HG03060 (cell line): Measurements from ENCODE around the gene TBXA2R.
"Not testable (repeated sequence)": the region's sequence is repeated elsewhere in the genome, so short reads cannot be mapped to it uniquely, and the experiment has no call there.

Source experiments
- ATAC-seq: cut with Tn5 transposase; IDR thresholded peaks from one replicate; pipeline ENCODE4 v1.9.1; 2021; ENCODE audit warnings: low read depth, moderate number of reproducible peaks; ENCODE audit not compliant: unreplicated experiment

TBXA2R gene

DNA sequence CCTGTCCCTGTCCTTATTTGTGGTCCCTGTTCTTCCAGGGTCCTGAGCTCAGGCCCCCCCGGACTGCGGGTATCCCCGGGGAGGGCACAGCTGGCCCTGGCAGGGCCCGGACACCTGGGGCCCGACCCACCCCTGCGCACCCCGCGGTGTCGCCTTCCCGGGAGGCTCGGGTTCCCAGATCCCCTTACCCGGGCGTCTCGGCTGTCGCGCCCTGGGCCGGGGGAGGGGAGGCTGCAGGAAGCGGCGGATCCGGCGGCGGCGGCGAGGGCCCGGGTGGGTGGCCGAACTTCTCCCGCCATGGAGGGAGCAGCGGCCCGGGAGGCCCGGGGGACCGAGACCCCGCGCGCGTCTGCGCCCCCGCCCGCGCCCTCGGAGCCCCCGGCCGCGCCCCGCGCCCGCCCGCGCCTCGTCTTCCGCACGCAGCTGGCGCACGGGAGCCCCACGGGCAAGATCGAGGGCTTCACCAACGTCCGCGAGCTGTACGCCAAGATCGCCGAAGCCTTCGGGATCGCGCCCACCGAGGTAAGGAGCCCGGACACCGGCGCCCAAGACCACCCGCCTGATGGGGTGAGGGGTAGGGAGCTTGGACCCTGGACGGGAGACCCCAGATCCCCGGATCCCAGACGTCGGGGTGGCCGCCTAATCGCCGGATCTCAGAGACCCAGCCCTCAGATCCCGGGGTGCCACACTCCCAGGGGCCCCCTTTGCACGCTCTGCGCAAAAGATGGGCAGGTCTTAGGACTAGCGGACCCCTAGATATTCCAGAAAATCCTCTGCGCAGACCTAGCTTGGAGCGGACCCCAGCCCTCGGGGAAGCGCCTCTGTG is 21.2 kb downstream of the TBXA2R start, which contains the start of gene GIPC3:
TSS of gene GIPC3 (plus strand) at position 178 of the 826 bp plus-strand sequence. CDS start at position 298, 120 bp downstream.
- no peak for ATAC-seq

DNA sequence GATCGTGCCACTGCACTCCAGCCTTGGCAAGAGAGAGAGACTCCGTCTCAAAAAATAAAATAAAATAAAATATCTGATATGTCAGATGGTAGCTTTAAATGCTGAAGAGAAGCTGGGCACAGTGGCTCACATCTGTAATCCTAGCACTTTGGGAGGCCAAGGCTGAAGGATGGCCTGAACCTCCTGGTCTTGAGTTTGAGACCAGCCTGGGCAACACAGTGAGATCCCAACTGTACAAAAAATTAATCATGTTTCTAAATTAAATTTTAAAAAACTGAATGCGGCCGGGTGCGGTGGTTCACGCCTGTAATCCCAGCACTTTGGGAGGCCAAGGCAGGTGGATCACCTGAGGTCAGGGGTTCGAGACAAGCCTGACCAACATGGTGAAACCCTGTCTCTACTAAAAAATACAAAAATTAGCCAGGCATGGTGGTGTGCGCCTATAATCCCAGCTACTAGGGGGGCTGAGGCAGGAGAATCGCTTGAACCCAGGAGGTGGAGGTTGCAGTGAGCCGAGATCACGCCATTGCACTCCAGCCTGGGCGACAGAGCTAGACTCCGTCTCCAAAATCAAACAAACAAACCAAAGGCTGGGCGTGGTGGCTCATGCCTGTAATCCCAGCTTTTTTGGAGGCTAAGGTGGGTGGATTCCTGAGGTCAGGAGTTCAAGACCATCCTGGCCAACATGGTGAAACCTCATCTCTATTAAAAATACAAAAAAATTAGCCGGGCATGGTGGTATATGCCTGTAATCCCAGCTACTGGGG is 22.5 kb downstream of the TBXA2R start:
- ATAC-seq, result not testable (repeated sequence)

DNA sequence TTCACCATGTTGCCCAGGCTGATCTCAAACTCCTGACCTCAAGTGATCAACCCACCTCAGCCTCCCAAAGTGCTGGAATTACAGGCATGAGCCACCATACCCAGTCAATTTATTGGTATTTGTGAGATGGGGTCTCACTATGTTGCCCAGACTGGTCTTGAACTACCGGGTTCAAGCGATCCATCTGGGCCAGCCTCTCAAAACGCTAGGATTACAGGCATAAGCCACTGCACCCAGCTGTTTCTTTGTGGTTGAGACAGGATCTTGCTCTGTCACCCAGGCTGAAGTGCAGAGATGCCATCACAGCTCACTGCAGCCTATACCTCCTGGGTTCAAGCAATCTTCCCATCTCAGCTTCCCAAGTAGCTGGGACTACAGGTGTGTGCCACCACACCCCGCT is 24.9 kb downstream of the TBXA2R start:
- not testable (repeated sequence) for ATAC-seq

DNA sequence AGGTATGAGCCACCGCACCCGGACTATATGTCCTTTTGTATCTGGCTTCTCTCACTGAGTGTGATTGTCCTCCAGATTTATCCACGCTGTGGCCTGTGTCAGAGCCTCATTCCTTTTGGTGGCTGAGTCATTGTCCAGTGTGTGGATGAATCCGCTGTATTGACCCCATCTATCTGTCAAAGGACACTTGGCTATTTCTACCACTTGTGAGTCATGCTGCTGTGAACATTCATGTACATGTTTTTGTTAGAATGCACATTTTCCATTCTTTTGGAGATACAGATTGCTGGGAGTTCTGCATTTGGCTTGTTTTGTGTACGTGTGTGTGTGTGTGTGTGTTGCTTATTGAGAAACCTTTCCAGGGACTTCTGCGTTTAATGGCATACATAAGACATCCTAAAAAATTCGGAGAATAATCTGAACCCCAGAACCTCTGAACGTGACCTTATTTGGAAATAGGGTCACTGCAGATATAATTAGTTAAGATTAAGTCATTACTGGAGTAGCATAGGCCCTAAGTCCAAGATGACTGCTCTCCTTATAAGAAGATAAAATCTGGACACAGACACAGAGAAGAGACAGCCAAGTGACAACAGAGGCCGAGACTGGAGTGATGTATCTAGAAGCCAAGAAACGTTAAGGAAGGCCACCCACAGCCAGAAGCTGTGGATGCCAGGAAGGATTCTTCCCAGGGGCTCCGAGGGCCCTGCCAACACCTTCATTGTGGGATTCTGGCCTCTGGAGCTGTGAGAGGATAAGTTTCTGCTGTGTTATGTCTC is 26.3 kb downstream of the TBXA2R start:
- no peak for ATAC-seq

DNA sequence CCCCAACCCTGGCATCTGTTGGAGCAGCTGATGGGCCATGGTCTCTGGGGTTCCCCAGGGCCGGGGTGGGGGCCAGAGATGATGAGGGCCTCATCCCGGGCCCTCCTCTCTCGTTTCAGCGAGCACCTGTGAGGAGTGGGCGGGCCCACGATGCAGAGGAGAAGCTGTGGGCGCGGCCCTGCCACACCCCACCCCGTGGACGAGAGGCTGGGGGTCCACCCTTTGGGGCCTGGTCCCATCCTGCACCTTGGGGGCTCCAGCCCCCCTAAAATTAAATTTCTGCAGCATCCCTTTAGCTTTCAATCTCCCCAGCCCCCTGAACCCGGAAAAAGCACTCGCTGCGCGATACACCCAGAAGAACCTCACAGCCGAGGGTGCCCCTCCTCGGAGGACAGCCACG is 28.3 kb downstream of the TBXA2R start:
- ATAC-seq, result no peak

DNA sequence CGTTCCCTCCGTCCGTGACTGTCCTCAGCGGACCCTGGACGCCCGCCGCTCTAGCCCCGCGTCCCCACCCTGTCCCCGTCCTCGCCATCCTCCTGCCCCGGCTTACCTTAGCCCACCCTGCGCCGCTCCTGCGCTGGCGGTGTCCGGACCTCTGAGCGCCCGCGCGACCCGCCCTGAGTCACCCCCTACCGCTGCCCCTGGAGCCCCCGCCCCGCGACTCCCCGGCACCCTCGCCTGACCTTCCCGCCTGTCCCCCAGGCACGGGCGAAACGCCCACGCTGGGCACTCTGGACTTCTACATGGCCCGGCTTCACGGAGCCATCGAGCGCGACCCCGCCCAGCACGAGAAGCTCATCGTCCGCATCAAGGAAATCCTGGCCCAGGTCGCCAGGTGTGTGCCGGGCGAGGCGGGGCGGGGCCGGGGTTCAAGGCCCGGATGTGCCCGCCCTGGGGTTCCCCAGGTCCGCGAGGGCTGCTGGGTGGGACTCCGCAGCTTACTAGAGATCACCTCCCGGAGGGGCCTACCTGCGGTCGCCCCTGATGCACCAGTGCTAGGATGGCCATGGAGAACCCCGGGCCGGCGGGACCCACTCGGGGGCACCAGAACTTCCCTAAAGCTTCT is 28.8 kb downstream of the TBXA2R start:
- ATAC-seq, result no peak

DNA sequence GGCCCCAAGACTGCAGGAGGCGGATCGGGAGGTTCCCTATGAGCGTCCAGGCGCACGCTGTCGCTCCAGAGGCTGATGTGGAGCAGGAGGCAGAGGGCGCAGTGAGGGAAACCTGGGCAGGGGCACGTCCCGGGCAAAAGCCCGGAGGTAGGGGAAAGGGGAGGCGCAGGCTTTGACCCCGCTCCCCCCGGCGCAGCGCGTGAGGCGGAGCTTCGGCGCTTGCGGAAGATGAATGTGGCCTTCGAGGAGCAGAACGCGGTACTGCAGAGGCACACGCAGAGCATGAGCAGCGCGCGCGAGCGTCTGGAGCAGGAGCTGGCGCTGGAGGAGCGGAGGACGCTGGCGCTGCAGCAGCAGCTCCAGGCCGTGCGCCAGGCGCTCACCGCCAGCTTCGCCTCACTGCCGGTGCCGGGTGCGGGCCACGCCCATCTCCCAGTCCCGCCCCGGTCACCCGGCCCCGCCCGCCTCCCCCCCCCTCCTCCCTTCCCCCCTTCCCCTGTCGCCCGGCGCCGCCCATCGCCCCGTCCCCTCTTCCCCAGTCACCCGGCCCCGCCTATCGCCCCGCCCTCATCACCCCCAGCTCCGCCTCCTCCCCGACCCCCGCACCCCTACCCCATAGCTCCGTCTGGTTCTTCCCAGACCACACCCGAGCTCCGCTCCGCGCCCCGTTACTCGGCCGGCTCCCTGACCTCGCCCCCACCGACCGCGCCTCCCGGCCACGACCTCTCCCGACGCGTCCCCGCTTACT is 29.8 kb downstream of the TBXA2R start:
- ATAC-seq, result no peak

DNA sequence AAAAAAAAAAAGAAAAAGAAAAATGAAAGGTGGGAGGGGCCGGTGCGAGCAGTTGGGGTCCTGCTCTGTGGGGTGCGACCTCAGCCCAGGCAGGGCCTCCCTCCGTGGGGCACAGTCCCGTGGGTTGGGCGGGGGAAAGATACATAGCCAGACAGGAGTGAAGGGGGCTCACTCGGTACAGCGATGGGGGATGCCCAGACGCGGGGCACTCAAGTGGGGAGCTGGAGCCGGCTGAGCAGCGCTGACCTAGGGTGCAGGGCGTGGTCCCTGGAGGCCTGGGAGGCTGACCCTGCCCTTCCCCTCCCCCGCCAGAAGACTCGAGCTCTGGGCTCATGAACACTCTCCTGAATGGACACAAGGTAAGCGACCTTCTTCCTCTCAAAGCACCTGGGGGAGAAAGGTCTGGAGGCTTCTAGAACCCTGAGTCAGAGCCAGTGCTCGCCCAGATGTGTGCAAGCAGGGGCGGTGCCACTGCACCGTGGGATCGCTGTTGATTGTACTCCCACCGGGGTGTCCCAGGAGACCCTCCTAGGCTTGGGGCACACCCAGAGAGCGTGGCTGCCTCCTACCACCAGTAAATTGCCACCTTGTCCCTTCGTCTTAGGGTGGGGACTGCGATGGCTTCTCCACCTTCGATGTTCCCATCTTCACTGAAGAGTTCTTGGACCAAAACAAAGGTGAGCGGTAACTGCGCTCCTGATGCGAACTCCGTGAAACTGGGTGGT is 30.6 kb downstream of the TBXA2R start:
- no peak for ATAC-seq

DNA sequence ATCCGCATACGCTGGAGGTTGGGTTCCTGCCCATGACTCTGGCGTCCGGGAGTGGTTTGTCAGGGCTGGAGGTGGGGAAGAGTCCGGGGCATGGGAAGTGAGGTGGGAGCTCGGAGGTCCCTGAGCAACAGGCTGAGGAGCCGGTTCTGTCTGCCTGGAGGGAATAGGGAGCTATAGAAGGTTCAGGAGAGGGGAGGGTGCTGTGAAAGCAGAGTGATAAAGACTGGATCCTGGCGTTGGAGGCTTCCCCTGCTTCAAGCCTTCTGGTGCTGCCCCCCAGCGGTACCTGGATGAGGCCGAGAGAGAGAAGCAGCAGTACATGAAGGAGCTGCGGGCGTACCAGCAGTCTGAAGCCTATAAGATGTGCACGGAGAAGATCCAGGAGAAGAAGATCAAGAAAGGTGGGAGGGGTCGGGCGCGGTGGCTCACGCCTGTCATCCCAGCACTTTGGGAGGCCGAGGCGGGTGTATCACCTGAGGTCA is 31.4 kb downstream of the TBXA2R start:
- no peak for ATAC-seq

DNA sequence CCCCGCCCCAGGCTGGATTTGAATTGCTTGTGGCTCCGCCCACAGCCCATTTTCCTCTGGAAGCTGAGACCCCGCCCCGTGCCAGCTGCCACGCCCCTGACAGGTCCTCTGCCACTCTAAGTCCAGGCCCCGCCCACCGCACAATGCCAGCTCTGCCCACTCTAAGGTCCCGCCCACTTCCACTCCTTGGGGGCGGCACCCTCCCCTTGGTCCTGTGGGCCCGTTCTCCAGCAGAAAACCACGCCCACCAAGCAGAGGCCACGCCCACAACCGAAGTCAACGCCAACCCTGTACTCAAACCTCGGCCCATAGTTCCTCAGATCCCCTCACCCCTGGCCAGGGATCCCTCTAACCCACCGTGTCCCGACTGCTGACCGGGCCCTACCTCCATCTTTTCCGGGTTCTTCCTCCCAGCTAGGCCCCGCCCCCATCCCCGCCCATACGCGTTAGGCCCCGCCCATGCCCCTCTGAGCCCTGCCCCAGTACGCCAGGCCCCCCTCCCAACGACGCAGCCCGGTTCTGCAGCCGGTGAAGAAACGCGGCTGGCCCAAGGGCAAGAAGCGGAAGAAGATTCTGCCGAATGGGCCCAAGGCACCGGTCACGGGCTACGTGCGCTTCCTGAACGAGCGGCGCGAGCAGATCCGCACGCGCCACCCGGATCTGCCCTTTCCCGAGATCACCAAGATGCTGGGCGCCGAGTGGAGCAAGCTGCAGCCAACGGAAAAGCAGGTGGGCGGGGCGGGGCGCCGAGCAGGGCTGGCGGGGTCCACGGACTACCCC is 32.6 kb downstream of the TBXA2R start:
- ATAC-seq, result no peak

DNA sequence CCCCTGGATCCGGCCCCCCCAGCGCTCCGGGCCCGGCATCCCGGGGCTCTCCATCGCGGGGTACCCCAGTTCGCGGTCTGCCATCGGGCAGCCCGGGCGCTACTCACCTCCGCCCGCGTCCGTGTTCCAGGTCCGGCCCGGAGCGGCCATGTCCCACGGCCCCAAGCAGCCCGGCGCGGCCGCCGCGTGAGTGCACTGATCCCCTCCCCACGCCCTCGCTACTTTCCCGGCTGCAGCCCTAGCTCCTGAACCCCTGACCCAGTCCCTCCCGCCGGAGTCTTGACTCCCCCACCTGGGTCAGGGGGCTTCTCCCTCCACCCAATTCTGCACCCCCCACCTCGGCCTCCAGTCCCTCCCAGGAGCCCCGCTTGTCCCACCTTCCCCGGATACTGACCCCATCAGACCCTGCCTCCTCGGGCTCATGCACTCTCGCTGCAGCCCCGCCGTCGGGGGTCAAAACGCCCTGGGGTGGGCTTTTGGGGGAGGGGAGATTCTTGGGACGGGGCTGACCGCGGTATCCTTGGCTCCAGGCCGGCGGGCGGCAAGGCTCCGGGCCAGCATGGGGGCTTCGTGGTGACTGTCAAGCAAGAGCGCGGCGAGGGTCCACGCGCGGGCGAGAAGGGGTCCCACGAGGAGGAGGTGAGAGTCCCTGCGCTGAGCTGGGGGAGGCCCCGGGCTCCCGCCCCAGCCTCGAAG is 33.4 kb downstream of the TBXA2R start:
- ATAC-seq, result no peak

DNA sequence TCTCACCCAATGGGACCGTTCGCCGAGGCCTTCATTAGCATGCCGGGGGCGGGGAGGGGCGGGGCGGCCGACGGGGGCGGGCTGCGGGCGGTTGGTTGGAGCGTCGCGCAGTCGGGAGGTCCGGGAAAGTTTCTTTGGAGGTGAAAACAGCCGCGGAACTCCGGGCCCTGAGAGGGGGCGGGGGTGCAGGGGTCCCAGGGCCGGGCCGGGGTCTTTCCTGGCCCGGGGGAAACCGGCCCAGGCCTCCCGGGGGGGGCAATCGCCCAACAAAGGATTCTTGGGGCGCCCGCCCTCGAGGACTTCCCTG is 33.9 kb downstream of the TBXA2R start, which contains the start of gene HMG20B:
TSS of gene HMG20B (plus strand) at position 90 of the 307 bp plus-strand sequence. CDS start 366 bp downstream, outside the sequence.
- ATAC-seq, result no peak

DNA sequence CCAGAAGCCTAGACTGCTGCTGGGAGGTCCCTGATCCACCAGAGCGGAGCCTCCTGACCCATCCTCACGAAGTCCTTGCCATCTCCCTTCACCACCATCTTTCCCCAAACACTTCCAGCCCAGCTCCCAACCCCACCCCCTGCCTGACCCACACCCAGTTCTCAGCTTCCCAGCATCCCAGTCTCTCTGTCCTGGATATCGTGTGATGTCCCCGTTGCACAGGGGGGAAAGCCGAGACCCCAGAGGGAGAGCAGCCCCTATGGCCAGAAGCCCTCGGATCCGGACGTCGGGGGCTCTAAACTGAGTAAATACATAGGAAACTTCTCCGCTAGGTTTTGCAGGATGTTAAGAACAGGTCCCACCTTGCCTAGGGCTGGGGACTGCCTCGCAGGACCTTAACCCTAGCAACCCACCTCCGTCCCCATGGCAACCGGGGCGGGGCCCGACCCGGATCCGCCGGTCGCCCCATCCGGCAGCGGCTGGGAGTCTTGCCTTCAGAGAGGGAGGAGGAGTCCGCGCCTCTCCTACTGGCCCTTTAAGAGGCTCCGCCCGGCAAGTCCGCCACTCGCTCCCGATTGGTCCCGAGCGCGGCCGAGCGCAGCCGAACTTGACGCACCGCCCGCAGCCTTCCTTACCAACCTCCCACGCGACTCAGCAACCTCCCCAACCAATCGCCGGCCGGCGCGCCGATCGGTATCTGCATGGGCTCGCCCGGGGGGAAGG is 34.4 kb downstream of the TBXA2R start:
- peak; percentile 78 for ATAC-seq

DNA sequence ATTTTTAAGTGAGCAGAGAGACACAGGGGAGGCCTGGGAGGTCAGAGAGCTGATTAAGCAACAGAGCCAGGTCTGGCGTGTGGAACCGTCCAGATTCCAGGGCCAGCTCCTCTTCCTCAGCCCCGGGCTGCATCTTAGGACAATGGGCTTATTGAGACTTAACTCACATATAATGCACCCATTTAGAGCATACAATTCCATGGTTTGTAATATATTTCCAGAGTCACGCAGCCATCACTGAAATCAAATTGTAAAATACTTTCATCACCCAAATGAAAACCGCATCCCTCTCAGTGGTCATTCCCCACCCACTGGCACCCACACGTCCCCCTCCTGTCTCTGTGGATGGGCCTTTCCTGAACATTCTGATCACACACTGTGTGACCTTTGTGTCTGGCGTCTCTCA is 36.1 kb downstream of the TBXA2R start:
- no peak for ATAC-seq

DNA sequence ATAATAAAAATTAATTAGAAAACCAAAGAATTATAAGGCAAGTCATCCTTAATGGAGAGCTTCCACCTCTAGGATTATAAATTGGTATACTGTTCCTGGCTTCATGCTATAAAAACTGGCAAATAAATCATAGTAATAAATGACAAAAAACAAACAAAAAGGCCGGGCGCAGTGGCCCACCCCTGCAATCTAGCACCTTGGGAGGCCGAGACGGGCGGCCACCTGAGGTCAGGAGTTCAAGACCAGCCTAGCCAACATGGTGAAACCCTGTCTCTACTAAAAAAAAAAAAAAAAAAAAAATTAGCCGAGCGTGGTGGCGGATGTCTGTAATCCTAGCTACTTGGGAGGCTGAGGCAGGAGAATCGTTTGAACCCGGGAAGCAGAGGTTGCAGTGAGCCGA is 36.6 kb downstream of the TBXA2R start:
- not testable (repeated sequence) for ATAC-seq

DNA sequence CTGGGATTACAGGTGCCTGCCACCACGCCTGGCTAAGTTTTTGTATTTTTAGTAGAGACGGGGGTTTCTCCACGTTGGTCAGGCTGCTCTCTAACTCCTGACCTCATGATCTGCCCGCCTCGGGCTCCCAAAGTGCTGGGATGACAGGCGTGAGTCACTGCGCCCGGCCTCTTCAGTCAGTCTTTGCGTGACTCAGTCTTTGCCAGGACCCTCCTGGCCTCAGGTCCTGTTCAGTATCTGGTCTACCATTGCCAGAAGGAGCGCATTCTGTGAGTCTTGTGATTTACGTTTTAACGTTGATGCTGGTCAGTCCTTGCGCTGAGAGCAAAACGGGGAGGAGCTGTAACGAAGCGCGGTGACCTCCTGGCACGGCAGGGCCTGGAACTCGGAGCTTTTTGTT is 41.5 kb downstream of the TBXA2R start:
- no peak for ATAC-seq
